ENCODE measurements around the gene SMPD4.
"Not testable (repeated sequence)": the region's sequence is repeated elsewhere in the genome, so short reads cannot be mapped to it uniquely, and the experiment has no call there.

SMPD4 gene

DNA sequence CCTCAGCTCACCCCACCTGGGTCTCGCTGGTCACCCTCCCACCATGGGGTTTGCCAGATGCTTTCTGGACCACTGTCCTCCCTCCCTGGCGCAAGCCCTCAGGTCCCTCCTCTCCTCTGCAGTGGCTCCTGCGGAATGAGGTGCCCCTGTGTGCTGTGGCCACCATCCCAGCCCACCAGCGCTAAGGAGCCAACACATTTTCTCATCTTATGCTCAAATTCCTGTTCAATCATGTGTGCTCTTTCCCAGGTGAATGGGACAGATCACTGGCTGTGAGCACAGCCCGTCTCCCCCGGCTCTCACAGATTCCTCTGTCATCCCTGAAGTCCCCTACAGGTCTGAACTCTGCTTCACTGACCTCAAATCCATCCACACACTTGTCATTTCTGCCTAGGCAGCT lies 21.3 kb downstream of the SMPD4 start:
- in situ Hi-C loops (cut with MboI; ENCODE audit: low sequenced_read_pairs) = no loop called here

DNA sequence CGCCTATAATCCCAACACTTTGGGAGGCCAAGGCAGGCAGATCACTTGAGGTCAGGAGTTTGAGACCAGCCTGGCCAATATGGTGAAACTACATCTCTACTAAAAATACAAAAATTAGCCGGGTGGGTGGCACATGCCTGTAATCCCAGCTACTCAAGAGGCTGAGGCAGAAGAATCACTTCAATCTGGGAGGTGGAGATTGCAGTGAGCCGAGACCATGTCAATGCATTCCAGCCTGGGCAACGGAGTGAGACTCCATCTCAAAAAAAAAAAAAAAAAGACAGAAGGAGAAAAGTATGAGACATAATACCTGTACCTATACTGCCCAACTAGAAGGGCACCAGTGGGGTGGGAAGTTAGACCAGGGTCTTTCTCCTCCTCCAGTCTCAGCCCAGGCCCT lies 22.0 kb downstream of the SMPD4 start:
- in situ Hi-C loops (cut with MboI; ENCODE audit: low sequenced_read_pairs) = not testable (repeated sequence)

DNA sequence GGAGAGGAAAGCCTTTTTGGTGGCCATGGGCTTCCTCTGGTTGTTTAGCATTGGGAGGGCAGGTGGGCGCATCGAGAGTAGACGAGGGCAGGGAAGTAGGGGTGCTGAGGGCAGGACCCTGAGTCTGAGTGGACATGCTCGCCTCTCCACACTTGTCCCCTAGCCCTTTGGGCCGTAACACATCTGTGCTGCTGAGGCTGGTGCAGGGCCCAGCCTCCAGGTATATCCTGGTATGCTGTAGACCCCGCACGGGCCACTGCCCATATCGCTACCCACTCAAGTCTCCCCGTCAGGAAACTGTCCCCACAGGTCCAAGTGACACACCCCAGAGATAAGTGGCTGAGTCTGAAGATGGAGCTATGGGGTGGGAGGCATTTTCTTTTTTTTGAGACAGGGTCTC lies 22.8 kb downstream of the SMPD4 start:
- in situ Hi-C loops (cut with MboI; ENCODE audit: low sequenced_read_pairs) = no loop called here

DNA sequence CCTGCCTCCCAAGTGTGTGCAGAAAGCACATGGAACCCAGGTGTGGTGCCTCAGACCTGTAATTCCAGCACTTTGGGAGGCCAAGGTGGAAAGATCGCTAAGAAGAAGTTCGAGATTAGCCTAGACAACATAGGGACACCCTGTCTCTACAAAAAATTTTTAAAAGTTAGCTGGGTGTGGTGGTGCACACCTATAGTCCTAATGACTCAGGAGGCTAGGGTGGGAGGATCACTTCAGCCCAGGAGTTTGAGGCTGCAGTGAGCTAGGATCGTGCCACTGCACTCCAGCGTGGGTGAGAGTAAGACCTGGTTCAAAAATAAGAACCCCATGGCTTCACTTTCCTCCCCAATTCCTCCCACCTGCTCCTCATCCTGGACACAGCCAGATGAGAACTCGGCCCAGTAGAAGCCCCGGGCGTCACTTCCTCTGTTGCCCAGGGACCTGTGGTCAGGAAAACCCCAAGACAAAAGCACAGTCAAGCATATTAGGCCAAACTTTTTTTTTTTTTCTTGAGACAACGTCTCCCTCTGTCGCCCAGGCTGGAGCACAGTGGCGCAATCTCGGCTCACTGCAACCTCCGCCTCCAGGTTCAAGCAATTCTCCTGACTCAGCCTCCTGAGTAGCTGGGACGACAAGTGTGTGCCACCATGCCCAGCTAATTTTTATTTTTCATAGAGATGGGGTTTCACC lies 23.4 kb downstream of the SMPD4 start:
- in situ Hi-C loops (cut with MboI; ENCODE audit: low sequenced_read_pairs) = not testable (repeated sequence)

DNA sequence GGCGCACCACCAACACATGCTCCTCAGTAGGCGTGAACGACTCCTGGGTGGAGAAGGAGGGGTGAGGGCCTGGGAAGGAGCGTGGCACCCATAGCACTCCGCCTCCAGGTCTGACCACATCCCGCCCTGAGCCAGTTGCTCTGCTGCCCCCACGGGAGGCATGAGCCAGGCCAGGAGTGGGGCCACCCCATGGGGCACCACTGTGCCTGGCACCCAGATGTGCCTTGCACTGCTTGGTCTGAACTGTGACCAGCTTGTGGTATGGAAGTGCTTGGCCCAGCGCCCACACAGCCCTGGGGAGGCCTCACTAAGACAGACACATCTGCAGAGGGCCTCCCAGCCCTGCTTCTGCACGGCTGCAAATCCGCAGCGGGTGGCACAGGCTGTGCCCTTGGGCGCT lies 24.0 kb downstream of the SMPD4 start:
- in situ Hi-C loops (cut with MboI; ENCODE audit: low sequenced_read_pairs) = not testable (repeated sequence)

DNA sequence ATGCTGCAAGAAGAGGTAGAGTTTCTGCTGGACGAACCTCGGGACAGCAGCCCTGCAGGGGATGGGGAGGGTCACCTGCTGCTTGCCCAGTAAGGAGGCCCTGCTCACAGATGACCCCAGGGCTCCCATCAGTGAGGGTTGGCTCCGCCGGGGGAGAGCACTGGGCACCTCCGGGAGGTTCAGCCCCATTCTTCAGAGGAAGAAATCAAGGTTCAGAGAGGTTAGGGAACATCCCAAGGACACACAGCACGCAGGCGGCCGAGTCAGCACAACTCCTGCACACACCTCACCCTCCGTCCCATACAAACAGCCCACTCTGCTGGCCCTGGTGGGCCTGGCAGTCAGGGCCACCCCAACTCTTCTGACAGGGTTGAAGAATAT lies 24.8 kb downstream of the SMPD4 start:
- in situ Hi-C loops (cut with MboI; ENCODE audit: low sequenced_read_pairs) = no loop called here

DNA sequence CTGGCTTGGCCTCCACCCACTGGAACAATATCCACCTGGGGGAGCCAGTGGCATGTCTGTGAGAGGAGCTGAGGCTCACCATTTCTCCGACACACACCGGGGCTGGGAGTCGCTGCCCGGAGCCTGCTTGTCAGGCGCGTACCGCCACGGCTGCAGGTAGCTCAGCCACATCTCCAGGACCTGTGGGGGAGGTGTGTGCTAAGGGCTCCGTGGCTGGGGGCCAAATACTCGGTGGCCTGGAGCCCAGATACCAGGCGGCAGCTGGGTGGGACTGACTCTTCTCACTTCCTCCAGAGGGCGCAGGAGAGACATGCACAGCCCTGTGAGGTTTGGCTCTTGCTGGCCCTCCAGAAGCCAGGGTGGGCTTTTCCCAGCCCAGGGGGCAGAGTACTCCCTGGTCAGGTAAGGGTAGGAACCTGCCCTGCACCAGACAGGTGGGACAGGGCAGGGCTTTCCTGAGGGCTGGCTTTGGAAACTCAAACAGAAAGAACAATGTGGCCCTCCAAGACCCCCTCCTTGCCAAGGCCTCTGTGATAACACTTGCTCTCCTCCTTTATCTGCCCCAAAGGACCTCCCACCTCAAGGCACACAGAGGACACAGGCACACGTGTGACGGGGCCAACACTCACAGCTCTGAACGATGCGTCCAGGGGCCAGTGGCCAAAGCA lies 25.3 kb downstream of the SMPD4 start:
- in situ Hi-C loops (cut with MboI; ENCODE audit: low sequenced_read_pairs) = not testable (repeated sequence)

DNA sequence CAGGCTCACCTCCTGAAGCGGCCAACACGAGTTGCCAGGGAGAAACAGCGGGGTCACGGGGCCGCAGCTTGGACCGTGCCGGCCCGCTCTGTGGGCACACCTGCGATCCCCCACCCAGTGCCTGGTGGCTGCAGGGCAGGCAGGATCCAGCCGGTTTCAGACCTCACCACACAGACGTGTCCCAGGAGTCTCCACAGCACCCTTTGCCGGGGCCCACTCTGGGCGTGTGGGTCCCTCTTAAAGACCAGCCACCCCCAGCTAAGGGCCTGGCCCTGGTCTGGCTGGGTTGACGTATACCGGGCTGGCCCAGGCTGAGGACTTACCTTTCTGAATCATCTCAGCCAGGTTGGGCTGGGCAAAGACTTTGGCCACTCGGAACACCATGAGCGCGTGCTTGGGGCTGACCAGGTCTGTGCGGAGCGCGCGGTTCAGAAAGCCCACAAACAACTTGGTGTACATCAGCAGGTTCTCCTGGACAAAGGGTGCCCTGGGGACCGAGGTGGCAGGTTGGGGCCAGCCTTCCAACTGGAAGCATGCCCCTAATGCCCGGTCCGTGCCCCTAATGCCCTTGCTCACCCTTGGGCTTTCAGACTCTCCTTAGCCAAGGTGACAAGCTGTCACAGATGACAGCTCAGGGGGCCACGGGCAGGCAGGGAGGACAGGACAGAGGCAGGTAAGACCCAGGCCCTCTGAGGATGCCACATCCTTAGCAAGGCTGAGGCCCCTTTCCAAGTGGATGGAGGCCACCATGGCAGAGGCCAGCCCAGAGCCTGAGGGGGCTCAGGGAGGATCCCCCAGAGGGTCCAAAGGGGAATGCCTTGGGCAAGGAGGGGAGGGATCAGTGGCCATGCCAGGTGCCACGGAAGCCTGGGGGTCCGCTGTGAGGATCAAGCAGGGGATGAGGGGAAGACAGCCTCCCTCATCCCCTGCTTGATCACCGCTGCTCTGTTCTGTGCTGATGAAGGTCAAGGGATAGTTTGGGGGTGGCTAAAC lies 26.3 kb downstream of the SMPD4 start:
- in situ Hi-C loops (cut with MboI; ENCODE audit: low sequenced_read_pairs) = no loop called here

DNA sequence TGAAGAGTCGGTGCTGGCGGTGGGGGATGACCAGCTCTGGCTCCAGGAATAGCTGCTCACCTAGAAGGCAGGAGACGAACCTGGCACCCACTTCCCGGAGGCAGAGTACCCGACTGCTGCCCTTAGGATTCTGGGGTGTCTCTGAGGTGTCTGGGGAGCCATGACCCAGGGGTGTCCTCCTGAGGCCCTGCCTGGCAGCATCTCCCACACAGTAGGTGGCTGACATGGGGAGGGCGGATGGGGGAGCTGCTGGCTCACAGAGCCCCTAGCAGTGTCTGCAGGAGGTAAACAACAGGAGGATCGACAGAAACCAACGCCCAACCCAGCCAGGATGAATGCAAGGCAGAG lies 27.0 kb downstream of the SMPD4 start:
- in situ Hi-C loops (cut with MboI; ENCODE audit: low sequenced_read_pairs) = not testable (repeated sequence)

DNA sequence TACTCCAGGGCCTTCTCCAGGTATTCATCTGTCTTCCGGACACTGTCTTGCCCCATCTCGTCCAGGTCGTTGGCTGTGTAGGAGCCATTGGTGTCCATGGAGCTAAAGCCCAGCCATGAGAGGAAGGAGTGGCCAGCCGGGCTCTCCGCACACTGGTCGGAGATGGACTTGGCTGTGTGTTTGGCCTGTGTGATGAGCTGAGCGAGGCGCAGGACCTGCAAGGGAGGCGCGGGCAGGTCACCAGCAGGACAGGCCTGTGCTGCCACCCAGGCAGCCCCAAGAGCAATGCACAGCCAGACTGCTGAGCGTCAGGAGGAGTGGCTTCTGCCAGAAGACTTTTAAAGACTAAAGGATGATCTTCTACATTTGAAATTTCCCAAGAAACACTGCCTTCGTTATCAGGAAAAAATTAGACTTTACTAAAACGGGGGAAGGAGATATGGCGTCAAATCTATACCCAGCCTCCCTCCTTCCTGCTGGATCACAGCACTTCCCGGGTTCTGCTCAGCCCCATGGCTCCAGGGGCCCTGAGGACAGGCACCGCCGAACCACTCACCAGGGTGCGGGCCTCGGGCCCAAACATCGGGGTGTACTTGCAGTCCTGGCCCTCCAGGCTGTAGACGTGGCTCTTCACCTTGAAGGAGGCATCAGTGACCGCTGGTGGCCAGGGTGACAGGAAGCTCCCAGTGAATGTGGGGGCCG lies 27.5 kb downstream of the SMPD4 start:
- in situ Hi-C loops (cut with MboI; ENCODE audit: low sequenced_read_pairs) = not testable (repeated sequence)

DNA sequence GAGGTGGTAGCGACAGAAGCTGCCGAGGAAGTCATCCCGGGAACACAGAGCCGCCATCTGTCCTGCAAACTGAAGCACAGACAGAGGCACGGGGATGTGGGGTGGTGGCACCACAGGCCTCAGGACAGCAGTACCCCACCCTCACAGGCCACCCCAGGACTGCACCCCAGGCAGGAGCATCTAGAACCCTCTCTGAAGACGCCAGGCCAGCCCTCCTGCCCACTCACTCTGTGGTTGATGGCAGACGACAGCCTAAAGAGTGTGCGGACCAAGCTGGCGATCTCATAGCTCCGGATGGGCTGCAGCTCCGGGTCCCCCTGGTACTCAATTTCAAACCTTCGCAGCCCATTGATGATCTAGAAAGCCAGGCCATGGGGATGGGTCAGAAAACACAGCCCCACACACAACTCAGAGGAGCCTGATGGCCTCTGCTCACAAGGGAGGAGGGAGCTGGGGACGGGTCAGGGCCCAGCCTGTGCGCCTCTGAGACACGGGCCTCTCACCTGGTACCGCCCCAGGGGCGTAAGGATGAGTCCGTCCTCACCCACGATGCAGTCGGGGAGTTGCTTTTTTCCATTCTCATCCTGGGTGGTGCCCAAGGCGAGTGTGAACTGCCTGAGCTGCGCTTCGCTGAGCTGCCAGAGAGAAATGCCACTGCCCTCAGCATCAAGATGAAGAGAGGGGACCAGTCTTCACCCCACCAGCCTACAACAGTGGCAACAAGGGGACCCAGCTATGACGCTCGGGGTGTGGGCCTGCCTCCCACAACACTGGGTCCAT lies 28.4 kb downstream of the SMPD4 start:
- in situ Hi-C loops (cut with MboI; ENCODE audit: low sequenced_read_pairs) = no loop called here

DNA sequence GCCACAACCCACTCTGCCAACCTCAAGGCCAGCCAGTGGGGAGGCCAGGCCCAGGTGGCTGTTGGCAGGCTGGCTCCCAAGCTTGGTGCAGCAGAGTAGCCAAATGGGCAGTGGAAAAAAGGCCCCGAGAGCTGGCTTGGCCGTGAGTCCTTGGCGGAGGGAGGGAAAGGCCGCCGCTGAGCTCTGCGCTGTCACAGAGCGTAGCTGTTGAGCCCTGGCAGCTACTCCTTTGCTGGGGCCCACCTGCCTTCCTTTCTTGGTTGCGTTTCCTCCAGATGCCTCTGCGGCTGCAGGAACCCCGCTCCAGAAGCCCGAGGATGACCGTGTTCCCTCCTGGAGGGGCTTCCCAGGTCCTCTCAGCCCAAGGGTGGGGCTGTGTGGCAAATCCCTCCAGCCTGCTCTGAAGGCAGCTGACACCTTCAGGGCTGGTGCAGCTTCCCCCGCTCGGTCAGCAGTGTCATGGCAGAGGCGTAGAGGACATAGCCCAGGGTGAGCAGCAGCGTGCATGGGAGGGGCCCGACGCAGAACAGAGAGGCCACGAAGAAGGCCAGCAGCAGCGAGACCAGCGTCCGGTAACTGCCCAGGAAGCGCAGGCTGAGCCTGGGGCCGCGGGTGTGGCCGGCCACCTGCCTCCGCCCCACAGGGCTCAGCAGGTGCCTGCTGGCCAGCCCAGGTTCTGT lies 29.1 kb downstream of the SMPD4 start:
- in situ Hi-C loops (cut with MboI; ENCODE audit: low sequenced_read_pairs) = not testable (repeated sequence)

DNA sequence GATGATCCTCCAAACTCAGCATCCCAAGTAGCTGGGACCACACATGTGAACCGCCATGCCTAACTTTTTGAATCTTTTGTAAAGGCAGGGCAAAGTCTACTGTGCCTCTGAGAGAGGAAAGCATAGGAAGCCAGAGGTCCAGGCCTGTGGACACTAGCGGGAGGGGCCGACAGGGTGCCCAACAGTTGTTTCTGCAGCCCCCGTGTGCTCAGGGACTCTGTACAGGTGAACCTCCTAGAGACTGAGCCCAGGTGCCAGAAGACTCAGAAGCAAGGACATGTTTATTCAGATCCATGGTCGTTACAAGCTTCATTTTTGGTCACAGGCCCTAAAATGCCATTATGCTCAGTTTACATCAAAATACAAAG lies 30.3 kb downstream of the SMPD4 start:
- in situ Hi-C loops (cut with MboI; ENCODE audit: low sequenced_read_pairs) = not testable (repeated sequence)

DNA sequence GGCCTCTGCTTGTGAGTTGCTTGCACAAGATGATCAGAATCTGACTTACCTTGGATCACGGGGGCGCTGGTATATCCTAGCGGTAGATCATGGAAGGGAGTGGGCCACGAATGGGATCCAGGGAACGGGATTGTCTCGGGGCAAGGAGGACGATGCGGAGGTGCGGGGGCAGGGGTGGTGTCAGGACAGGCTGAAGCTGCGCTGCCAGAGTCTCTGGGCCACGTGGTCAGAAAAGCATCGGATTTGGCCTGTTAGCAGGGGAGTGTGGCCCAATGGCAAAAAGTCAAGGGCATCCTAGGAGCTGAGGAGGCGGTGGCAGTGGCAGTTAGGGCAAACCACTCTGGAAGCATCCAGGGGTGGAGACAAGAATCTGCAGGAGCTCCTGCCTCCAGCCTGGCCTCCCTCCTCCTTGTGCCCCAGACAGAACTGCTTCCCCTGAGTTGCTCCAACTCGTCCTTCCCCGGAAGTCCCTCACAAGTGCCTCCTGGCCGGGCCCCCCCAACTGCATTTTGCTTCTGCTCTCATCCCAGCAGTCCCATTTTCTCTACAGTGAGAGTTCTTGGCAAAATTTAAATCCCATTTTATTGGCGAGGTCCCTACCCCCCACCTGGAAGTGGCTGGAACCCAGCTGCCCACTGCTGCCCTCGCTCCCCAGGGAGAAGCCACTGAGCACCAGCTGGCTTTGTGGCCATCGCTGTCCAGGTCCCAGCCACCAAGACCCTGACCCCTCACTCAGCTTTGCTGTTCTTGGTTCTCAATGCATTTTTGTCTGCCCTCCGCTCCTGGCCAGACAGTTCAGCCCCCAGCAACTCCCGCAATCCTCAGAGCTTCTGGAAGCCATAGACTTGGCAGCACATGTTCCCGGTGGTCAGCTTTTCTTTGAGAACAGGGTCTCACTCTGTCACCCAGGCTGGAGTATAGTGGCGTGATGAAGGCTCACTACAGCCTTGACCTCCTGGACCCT lies 30.9 kb downstream of the SMPD4 start:
- in situ Hi-C loops (cut with MboI; ENCODE audit: low sequenced_read_pairs) = no loop called here

DNA sequence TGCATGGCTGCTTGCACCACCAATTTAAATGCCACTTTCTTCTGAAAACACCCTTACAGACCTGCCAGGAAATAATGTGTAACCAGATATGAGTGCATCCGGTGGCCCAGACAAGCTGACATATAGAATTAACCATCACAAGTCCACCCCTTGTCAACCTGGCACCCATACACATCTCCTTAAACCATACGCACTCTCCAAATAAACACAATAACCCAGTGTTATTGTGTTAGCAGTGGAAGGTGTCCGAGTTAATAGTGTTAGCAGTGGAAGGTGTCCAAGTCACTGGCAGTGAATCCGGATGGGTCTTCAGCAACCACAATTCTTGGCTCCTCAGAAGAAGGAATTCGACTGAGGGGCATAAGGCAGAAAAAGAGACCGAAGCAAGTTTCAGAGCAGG lies 32.9 kb downstream of the SMPD4 start:
- in situ Hi-C loops (cut with MboI; ENCODE audit: low sequenced_read_pairs) = not testable (repeated sequence)

DNA sequence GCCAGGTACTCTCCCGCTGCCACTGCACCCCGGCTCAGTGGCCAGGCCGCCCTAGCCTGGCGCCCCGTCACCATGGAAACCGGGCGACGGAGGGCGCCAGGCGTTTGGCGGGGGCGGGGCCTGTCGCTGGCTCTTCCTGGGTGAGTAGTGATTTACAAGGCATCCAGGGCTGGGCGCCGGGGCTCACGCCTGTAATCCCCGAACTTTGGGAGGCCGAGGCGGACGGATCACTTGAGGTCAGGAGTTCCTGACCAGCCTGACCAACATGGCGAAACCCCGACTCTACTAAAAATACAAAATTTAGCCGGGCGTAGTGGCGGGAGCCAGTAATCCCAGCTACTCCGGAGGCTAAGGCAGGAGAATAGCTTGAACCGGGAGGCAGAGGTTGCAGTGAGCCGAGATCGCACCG lies 36.4 kb downstream of the SMPD4 start, which contains the start of gene CCDC74B:
Gene CCDC74B (minus strand): TSS at position 107 of the 409 bp plus-strand sequence. CDS start 116 bp downstream, outside the sequence.
- in situ Hi-C loops (cut with MboI; ENCODE audit: low sequenced_read_pairs) = not testable (repeated sequence)

DNA sequence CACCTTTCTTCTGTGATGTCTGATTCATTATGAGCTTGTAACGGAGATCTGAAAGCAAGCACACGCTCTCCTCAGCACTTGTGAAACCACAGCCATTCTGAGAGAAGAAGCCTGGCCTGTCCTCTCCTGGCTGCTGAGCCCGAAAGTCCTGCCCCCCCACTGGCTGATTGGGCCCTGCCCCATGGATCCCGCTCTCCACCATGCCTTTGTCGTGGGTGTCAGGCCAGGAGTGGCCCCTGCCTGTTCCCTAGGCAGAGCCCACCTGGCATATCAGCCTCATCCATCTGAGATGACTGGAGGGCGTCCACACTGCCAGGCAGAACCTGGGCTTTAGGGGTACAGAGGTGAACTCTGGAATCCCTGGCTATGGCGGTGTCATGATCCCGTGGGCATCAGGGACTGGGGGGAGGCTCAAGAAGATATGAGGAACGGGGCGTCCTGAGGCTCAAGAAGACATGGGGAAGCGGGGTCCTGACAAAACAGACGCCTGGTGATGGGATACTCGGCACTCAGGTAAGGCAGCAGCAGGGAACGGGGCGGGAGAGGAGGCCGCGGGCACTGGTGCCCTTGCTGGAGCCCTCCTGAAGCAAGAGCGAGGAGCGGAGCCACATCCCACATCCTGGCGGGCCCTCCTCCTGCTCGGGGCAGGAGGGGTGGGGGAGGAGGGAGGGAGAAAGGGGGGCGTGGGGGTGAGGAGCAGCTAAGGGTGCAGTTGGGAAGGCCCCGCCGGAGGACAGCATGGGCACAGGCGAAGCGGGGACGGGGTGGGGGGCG lies 37.9 kb downstream of the SMPD4 start:
- in situ Hi-C loops (cut with MboI; ENCODE audit: low sequenced_read_pairs) = not testable (repeated sequence)

Measured in HL-60/S4 treated with retinoic acid at 250 ng/mL for 4 days and 3 days (cell line).